Panc1 (cell line): ENCODE data around the gene TADA2B. TPM values are rescaled to one million over a fixed set of nuclear protein-coding genes. Genes with fewer than 3 reads are reported as not detected.

Experiments
- ATAC-seq: fragments of 200-7000 bp; cut with Tn5 transposase; 2 replicates; pipeline ENCODE4 v1.9.1; 2020; ENCODE audit warnings: mild to moderate bottlenecking, moderate library complexity
- BruUV-seq: library from RNA; stranded (reverse); fragments of 400-500 nt; replicated peaks from 2 replicates; lab custom pipeline; 2021; lab: Mats Ljungman, UMichigan
- CTCF ChIA-PET: fragments of 300-600 bp; sonication (Branson Sonifier 250); formaldehyde crosslinking; loops from one replicate; lab custom pipeline; 2022; ENCODE audit warnings: antibody characterized with exemption; lab: Charles Lee
- POLR2A ChIA-PET: fragments of 300-600 bp; sonication (Branson Sonifier 250); formaldehyde crosslinking; loops from one replicate; lab custom pipeline; 2022; ENCODE audit warnings: antibody characterized with exemption; lab: Charles Lee
- DNase-seq: peaks from one replicate; pipeline ENCODE4 v3.0.0-alpha.2; 2010; ENCODE audit warnings: low read depth, low spot score
- H3K27ac ChIP-seq: 2 replicates; pipeline ENCODE4 v1.5.1; 2011; ENCODE audit warnings: mild to moderate bottlenecking, low read length, inconsistent platforms
- H3K27me3 ChIP-seq: fragments of 200-500 bp; sonication (Bioruptor generic); 2 replicates; pipeline ENCODE4 v1.6.0; 2014; ENCODE audit warnings: low read length, inconsistent platforms; ENCODE audit not compliant: control insufficient read depth, insufficient read depth
- H3K36me3 ChIP-seq: fragments of 200-500 bp; sonication (Bioruptor generic); 2 replicates; pipeline ENCODE4 v1.5.1; 2014; ENCODE audit warnings: inconsistent platforms, mild to moderate bottlenecking, low read length, moderate library complexity; ENCODE audit not compliant: control insufficient read depth, insufficient read depth
- H3K4me1 ChIP-seq: 2 replicates; pipeline ENCODE4 v1.5.1; 2011; ENCODE audit warnings: inconsistent platforms, mild to moderate bottlenecking, low read length, moderate library complexity; ENCODE audit not compliant: control insufficient read depth, insufficient read depth
- H3K4me3 ChIP-seq, 2 experiments: 2 replicates each; pipeline ENCODE4 v1.5.1; 2011 to 2012; ENCODE audit warnings: low read depth in 2 of 2, low read length in 2 of 2, mild to moderate bottlenecking in 2 of 2, inconsistent platforms in 1 of 2, moderate library complexity in 1 of 2
- H3K9me3 ChIP-seq: fragments of 200-500 bp; sonication (Bioruptor generic); 2 replicates; pipeline ENCODE4 v1.5.1; 2014; ENCODE audit warnings: low read depth, mild to moderate bottlenecking, inconsistent platforms, low read length, moderate library complexity; ENCODE audit not compliant: control insufficient read depth, insufficient read depth
- CTCF ChIP-seq: fragments of 450-650 bp; IDR thresholded peaks from 2 replicates; pipeline ENCODE4 v1.5.1; 2017; ENCODE audit warnings: mild to moderate bottlenecking
- POLR2AphosphoS5 ChIP-seq: IDR thresholded peaks from 2 replicates; pipeline ENCODE4 v1.6.1; 2012; ENCODE audit warnings: mild to moderate bottlenecking, low read depth, low read length, moderate library complexity
- SIN3A ChIP-seq: IDR thresholded peaks from 2 replicates; pipeline ENCODE4 v1.6.1; 2012; ENCODE audit warnings: low read depth, mild to moderate bottlenecking, low read length, moderate library complexity, borderline replicate concordance; ENCODE audit not compliant: insufficient read depth
- TCF7L2 ChIP-seq: IDR thresholded peaks from 2 replicates; pipeline ENCODE4 v1.6.1; 2011; ENCODE audit warnings: mild to moderate bottlenecking, low read depth, low read length, inconsistent platforms
- in situ Hi-C: cut with HindIII; loops from 2 replicates; pipeline ENCODE4 v1.10.0; 2016; ENCODE audit warnings: low sequenced_read_pairs, low pct_unique_long_range_greater_than_20kb
- intact Hi-C: fragments of 100-400 bp; cut with micrococcal nuclease; formaldehyde crosslinking; loops from one replicate; pipeline ENCODE4 v1.10.0; 2022; ENCODE audit not compliant: unreplicated experiment
- total RNA-seq: library from RNA; stranded (reverse); gene quantifications from one replicate; pipeline ENCODE4 v1.2.1, GENCODE V29; 2021; ENCODE audit not compliant: unreplicated experiment
- TF ChIP-seq, protein P1 (sequence below), 2 experiments: IDR thresholded peaks; 2 replicates each; pipeline ENCODE4 v1.6.1; 2011 to 2012; ENCODE audit warnings: low read depth in 2 of 2, control low read depth in 1 of 2, low read length in 1 of 2, mild to moderate bottlenecking in 1 of 2, moderate library complexity in 1 of 2; ENCODE audit not compliant: insufficient read depth in 1 of 2

The TADA2B gene
- total RNA-seq, 1 experiment from 2014 or later = 17.6 TPM

- no peak for ATAC-seq
- in situ Hi-C loops (no loop called here), intact Hi-C loops (no loop called here)
- no peaks in the 10 kb centered on the region for H3K27me3 ChIP-seq
- BruUV-seq = no TSS peak
- no peak for DNase-seq
- ChIA-PET CTCF (no interaction called here), POLR2A (no interaction called here)
- H3K9me3 ChIP-seq = no peaks in the 10 kb centered on the region
- H3K36me3 ChIP-seq = peaks cover 11% of the 10 kb centered on the region
- no peak overlapping the region for H3K27ac ChIP-seq
- peaks cover 9% of the 10 kb centered on the region for H3K4me1 ChIP-seq
- no peak overlapping the region for H3K4me3 ChIP-seq
- TF ChIP-seq CTCF = no peak
- TF ChIP-seq, protein P1, sequence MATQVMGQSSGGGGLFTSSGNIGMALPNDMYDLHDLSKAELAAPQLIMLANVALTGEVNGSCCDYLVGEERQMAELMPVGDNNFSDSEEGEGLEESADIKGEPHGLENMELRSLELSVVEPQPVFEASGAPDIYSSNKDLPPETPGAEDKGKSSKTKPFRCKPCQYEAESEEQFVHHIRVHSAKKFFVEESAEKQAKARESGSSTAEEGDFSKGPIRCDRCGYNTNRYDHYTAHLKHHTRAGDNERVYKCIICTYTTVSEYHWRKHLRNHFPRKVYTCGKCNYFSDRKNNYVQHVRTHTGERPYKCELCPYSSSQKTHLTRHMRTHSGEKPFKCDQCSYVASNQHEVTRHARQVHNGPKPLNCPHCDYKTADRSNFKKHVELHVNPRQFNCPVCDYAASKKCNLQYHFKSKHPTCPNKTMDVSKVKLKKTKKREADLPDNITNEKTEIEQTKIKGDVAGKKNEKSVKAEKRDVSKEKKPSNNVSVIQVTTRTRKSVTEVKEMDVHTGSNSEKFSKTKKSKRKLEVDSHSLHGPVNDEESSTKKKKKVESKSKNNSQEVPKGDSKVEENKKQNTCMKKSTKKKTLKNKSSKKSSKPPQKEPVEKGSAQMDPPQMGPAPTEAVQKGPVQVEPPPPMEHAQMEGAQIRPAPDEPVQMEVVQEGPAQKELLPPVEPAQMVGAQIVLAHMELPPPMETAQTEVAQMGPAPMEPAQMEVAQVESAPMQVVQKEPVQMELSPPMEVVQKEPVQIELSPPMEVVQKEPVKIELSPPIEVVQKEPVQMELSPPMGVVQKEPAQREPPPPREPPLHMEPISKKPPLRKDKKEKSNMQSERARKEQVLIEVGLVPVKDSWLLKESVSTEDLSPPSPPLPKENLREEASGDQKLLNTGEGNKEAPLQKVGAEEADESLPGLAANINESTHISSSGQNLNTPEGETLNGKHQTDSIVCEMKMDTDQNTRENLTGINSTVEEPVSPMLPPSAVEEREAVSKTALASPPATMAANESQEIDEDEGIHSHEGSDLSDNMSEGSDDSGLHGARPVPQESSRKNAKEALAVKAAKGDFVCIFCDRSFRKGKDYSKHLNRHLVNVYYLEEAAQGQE (IDR thresholded peaks at IDR 0.05; ENCODE audit: insufficient read depth in 1 of 2, low read depth in 2 of 2, low read length in 1 of 2) = no peak
- TF ChIP-seq POLR2AphosphoS5 = no peak
- TF ChIP-seq SIN3A = no peak
- TF ChIP-seq TCF7L2 = no peak
These were observed 18.6 kb downstream of the TADA2B start for GRCh38 chr4:7061815-7062214.

DNA sequence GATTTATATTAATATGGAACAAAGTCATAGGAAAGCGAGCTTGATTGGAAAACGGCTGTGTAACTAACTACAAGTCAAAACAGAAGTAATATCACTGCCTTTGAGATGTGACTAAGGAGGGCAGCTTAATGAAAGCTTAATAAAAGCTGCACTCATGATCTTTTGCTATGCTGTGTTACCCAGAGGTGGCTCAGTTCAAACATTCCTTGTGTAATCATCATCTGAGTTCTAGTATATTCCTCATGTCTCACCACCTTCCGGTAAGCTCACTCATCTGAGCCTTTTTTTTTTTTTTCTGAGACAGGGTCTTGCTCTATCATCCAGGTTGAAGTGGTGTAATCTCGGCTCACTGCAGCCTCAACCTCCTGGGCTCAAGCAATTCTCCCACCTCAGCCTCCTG lies 19.6 kb downstream of the TADA2B start:
- H3K4me3 ChIP-seq = no peak overlapping the region
- H3K9me3 ChIP-seq = no peaks in the 10 kb centered on the region
- peaks cover 10% of the 10 kb centered on the region for H3K4me1 ChIP-seq
- H3K36me3 ChIP-seq = peaks cover 11% of the 10 kb centered on the region
- POLR2A ChIA-PET = interaction anchor here (0.7 kb wide), 1 partner anchor 43 kb away, joined by 4 read pairs; no protein-coding TSS in a partner anchor
- intact Hi-C loops (no loop called here), in situ Hi-C loops (no loop called here)
- CTCF ChIA-PET = no interaction called here
- ATAC-seq (no peak), DNase-seq (no peak)
- BruUV-seq = no TSS peak
- no peaks in the 10 kb centered on the region for H3K27me3 ChIP-seq
- no peak overlapping the region for H3K27ac ChIP-seq
- TF ChIP-seq CTCF (no peak), POLR2AphosphoS5 (no peak), TCF7L2 (no peak), SIN3A (no peak)
- TF ChIP-seq, protein P1 (IDR thresholded peaks at IDR 0.05; ENCODE audit: insufficient read depth in 1 of 2, low read depth in 2 of 2, low read length in 1 of 2) = no peak
